H1 (cell line): ENCODE data around the gene NLRP11. TPM values are rescaled to one million over a fixed set of nuclear protein-coding genes. Genes with fewer than 3 reads are reported as not detected.

Experiments used
- CTCF ChIA-PET: fragments of 300-600 bp; sonication (Branson Sonifier 250); formaldehyde crosslinking; loops from one replicate; lab custom pipeline; 2021; ENCODE audit not compliant: partially characterized antibody; lab: Charles Lee
- POLR2A ChIA-PET: fragments of 300-600 bp; sonication (Branson Sonifier 250); formaldehyde crosslinking; loops from one replicate; lab custom pipeline; 2021; ENCODE audit warnings: inconsistent platforms; ENCODE audit not compliant: partially characterized antibody; lab: Charles Lee
- DNase-seq, 2 experiments: peaks; one replicate each; pipeline versions ENCODE4 v3.0.0 to v3.0.0-alpha.2; 2010 to 2022; ENCODE audit warnings: low spot score in 2 of 2, low read depth in 1 of 2, mixed read lengths in 1 of 2
- FAIRE-seq: peaks from 2 replicates; lab custom pipeline; 2011; peaks lifted over from hg19 to GRCh38; lab: Jason Lieb, UNC
- H2AFZ ChIP-seq: 2 replicates; pipeline ENCODE4 v1.8.1; 2012; ENCODE audit warnings: low read length, inconsistent platforms
- H2AK5ac ChIP-seq: 2 replicates; pipeline ENCODE4 v1.6.1; 2013; ENCODE audit warnings: low read depth, low read length
- H2BK120ac ChIP-seq: replicated peaks from 2 replicates; pipeline ENCODE3; 2013; ENCODE audit warnings: low read depth, low read length, inconsistent platforms
- H2BK12ac ChIP-seq: 2 replicates; pipeline ENCODE4 v1.6.1; 2013; ENCODE audit warnings: low read depth, low read length
- H2BK15ac ChIP-seq: 2 replicates; pipeline ENCODE4 v1.6.1; 2013; ENCODE audit warnings: low read length
- H2BK20ac ChIP-seq: 2 replicates; pipeline ENCODE4 v1.6.1; 2013; ENCODE audit warnings: low read length
- H2BK5ac ChIP-seq: 2 replicates; pipeline ENCODE4 v1.6.1; 2013; ENCODE audit warnings: low read depth, low read length
- H3K14ac ChIP-seq: 2 replicates; pipeline ENCODE4 v1.6.1; 2013; ENCODE audit warnings: inconsistent platforms; ENCODE audit not compliant: insufficient read length
- H3K18ac ChIP-seq: 2 replicates; pipeline ENCODE4 v1.6.1; 2013; ENCODE audit warnings: low read length; ENCODE audit errors: extremely low read depth
- H3K23ac ChIP-seq: 2 replicates; pipeline ENCODE4 v1.6.1; 2013; ENCODE audit warnings: inconsistent platforms; ENCODE audit not compliant: insufficient read length
- H3K23me2 ChIP-seq: 2 replicates; pipeline ENCODE4 v1.6.1; 2013; ENCODE audit warnings: low read depth, low read length
- H3K27ac ChIP-seq: 2 replicates; pipeline ENCODE4 v1.6.1; 2011; ENCODE audit warnings: low read depth, low read length, inconsistent platforms
- H3K27me3 ChIP-seq, 4 experiments: replicated peaks in 1 of 4; 1 replicate in 1 of 4; 2 replicates in 3 of 4; pipeline versions ENCODE4 v1.6.1 to v1.8.1; 2011 to 2013; ENCODE audit warnings: low read length in 3 of 4, mild to moderate bottlenecking in 3 of 4, inconsistent platforms in 2 of 4, mixed read lengths in 2 of 4, moderate library complexity in 1 of 4; ENCODE audit not compliant: control insufficient read depth in 3 of 4, insufficient read depth in 3 of 4; ENCODE audit errors: extremely low read depth in 1 of 4
- H3K36me3 ChIP-seq, 4 experiments: 2 replicates each; pipeline versions ENCODE4 v1.6.1 to v1.8.1; 2011 to 2013; ENCODE audit warnings: mild to moderate bottlenecking in 4 of 4, low read length in 3 of 4, moderate library complexity in 2 of 4, control low read depth in 1 of 4, inconsistent platforms in 1 of 4; ENCODE audit not compliant: insufficient read depth in 4 of 4, control insufficient read depth in 2 of 4
- H3K4ac ChIP-seq: replicated peaks from 2 replicates; pipeline ENCODE3; 2013; ENCODE audit warnings: low read length, low read depth, mixed read lengths, inconsistent platforms; ENCODE audit not compliant: insufficient read length
- H3K4me1 ChIP-seq, 4 experiments: replicated peaks in 1 of 4; 1 replicate in 1 of 4; 2 replicates in 3 of 4; pipeline versions ENCODE4 v1.6.1 to v1.8.1; 2011 to 2013; ENCODE audit warnings: low read length in 3 of 4, inconsistent platforms in 2 of 4, mixed read lengths in 1 of 4; ENCODE audit not compliant: insufficient read depth in 4 of 4, control insufficient read depth in 3 of 4
- H3K4me2 ChIP-seq, 2 experiments: 2 replicates each; pipeline versions ENCODE4 v1.6.1 to v1.8.1; 2011 to 2013; ENCODE audit warnings: low read depth in 2 of 2, low read length in 2 of 2, control low read depth in 1 of 2, inconsistent platforms in 1 of 2, mild to moderate bottlenecking in 1 of 2; ENCODE audit not compliant: insufficient read depth in 1 of 2
- H3K4me3 ChIP-seq, 4 experiments: fragments of 200-600, 300-600 bp in 1 of 4; sonication (generic), shearing (Covaris generic), sonication (Bioruptor Twin) in 1 of 4; 2 replicates each; pipeline versions ENCODE4 v1.5.1 to v1.8.1; 2011 to 2016; ENCODE audit warnings: low read length in 4 of 4, low read depth in 3 of 4, control low read depth in 2 of 4, inconsistent platforms in 2 of 4, mild to moderate bottlenecking in 2 of 4, mixed read lengths in 1 of 4, moderate library complexity in 1 of 4; ENCODE audit not compliant: insufficient read depth in 2 of 4; ENCODE audit errors: extremely low read depth in 1 of 4
- H3K56ac ChIP-seq: replicated peaks from 2 replicates; pipeline ENCODE3; 2013; ENCODE audit warnings: low read depth, mild to moderate bottlenecking, mixed read lengths, low read length, inconsistent platforms; ENCODE audit not compliant: insufficient read length
- H3K79me1 ChIP-seq: 2 replicates; pipeline ENCODE4 v1.6.1; 2013; ENCODE audit warnings: low read depth, low read length, control low read depth
- H3K79me2 ChIP-seq, 2 experiments: 2 replicates each; pipeline versions ENCODE4 v1.6.1 to v1.8.1; 2012 to 2013; ENCODE audit warnings: low read length in 2 of 2, mild to moderate bottlenecking in 2 of 2, inconsistent platforms in 1 of 2; ENCODE audit not compliant: insufficient read depth in 2 of 2, control insufficient read depth in 1 of 2
- H3K9ac ChIP-seq, 4 experiments: replicated peaks in 1 of 4; 1 replicate in 1 of 4; 2 replicates in 3 of 4; pipeline versions ENCODE4 v1.6.1 to v1.8.1; 2011 to 2013; ENCODE audit warnings: low read depth in 3 of 4, low read length in 3 of 4, control low read depth in 2 of 4, mild to moderate bottlenecking in 2 of 4, moderate library complexity in 2 of 4, inconsistent platforms in 1 of 4; ENCODE audit errors: extremely low read depth in 1 of 4
- H3K9me3 ChIP-seq, 2 experiments: 2 replicates each; pipeline versions ENCODE4 v1.6.1 to v1.8.1; 2012 to 2013; ENCODE audit warnings: mild to moderate bottlenecking in 2 of 2, moderate library complexity in 2 of 2, control low read depth in 1 of 2, inconsistent platforms in 1 of 2, low read depth in 1 of 2, low read length in 1 of 2, mixed read lengths in 1 of 2; ENCODE audit not compliant: insufficient read depth in 2 of 2
- H4K20me1 ChIP-seq, 2 experiments: replicated peaks in 1 of 2; 2 replicates each; pipeline versions ENCODE3 to v1.8.1; 2011 to 2013; ENCODE audit warnings: inconsistent platforms in 2 of 2, low read length in 2 of 2, mild to moderate bottlenecking in 1 of 2; ENCODE audit not compliant: insufficient read depth in 2 of 2, control insufficient read depth in 1 of 2
- H4K5ac ChIP-seq: 2 replicates; pipeline ENCODE4 v1.6.1; 2013; ENCODE audit warnings: low read length, low read depth, mixed read lengths, inconsistent platforms; ENCODE audit not compliant: insufficient read length
- H4K8ac ChIP-seq: 2 replicates; pipeline ENCODE4 v1.8.0; 2013; ENCODE audit warnings: mild to moderate bottlenecking, moderate library complexity, low read length, inconsistent platforms; ENCODE audit not compliant: insufficient read depth; ENCODE audit errors: extremely low read depth
- H4K91ac ChIP-seq: replicated peaks from 2 replicates; pipeline ENCODE3; 2013; ENCODE audit warnings: low read length, mixed read lengths, inconsistent platforms; ENCODE audit not compliant: insufficient read length
- BACH1 ChIP-seq: IDR thresholded peaks from 2 replicates; pipeline ENCODE4 v1.6.1; 2012; ENCODE audit warnings: low read length, improper control_type of control experiment
- CTBP2 ChIP-seq: IDR thresholded peaks from 2 replicates; pipeline ENCODE4 v1.7.0; 2011; ENCODE audit warnings: borderline replicate concordance, mild to moderate bottlenecking, moderate library complexity, mixed read lengths, low read length; ENCODE audit not compliant: insufficient read depth, insufficient read length
- EGR1 ChIP-seq: IDR thresholded peaks from 2 replicates; pipeline ENCODE4 v1.6.1; 2011; ENCODE audit warnings: low read depth, low read length, borderline replicate concordance
- FOSL1 ChIP-seq: IDR thresholded peaks from 2 replicates; pipeline ENCODE4 v1.6.1; 2011; ENCODE audit warnings: mild to moderate bottlenecking, low read depth, low read length, moderate library complexity; ENCODE audit not compliant: insufficient read depth
- GABPA ChIP-seq: IDR thresholded peaks from 2 replicates; pipeline ENCODE4 v1.6.1; 2011; ENCODE audit warnings: mild to moderate bottlenecking, low read length, moderate library complexity, borderline replicate concordance; ENCODE audit not compliant: insufficient read depth
- KDM5A ChIP-seq: fragments of 200-600 bp; IDR thresholded peaks from 2 replicates; pipeline ENCODE4 v1.7.1; 2012; ENCODE audit warnings: mild to moderate bottlenecking, low read length, inconsistent platforms, mixed read lengths
- MAFK ChIP-seq: IDR thresholded peaks from 2 replicates; pipeline ENCODE4 v1.6.1; 2012; ENCODE audit warnings: low read depth, mild to moderate bottlenecking, improper control_type of control experiment, low read length
- RFX5 ChIP-seq: IDR thresholded peaks from 2 replicates; pipeline ENCODE4 v1.6.1; 2011; ENCODE audit warnings: low read depth, low read length, improper control_type of control experiment, borderline replicate concordance
- SP2 ChIP-seq: IDR thresholded peaks from 2 replicates; pipeline ENCODE4 v1.6.1; 2012; ENCODE audit warnings: mild to moderate bottlenecking, low read length, inconsistent platforms
- TAF1 ChIP-seq: IDR thresholded peaks from 2 replicates; pipeline ENCODE4 v1.6.1; 2011; ENCODE audit warnings: mild to moderate bottlenecking, low read depth, low read length
- WGBS, 2 experiments: shearing (Covaris generic) in 1 of 2; methylation state at CpG; one replicate each; pipeline versions ENCODE4 v1.1.6 to v1.1.7; 2013 to 2015; ENCODE audit warnings: low lambda C conversion rate in 2 of 2, mixed read lengths in 2 of 2, inconsistent platforms in 1 of 2, low coverage in 1 of 2, missing lambda C conversion rate in 1 of 2; ENCODE audit not compliant: insufficient replicate concordance in 2 of 2, insufficient coverage in 1 of 2, insufficient read length in 1 of 2; ENCODE audit errors: extremely low coverage in 1 of 2, missing lambda C conversion rate in 1 of 2; 5-methylcytosine and 5-hydroxymethylcytosine counted together
- polyA plus RNA-seq, 7 experiments: library from polyadenylated mRNA; depleted of rRNA in 3 of 7; stranded (reverse) in 5 of 7; unstranded in 2 of 7; fragments of >200 nt in 5 of 7; fragments of 200-250 nt in 2 of 7; gene quantifications; 1 replicate in 5 of 7; 2 replicates in 1 of 7; 4 replicates in 1 of 7; pipeline versions ENCODE4 v1.2.1 to v1.2.3, GENCODE V29; 2011 to 2013; ENCODE audit warnings: missing spikeins in 2 of 7, mixed read lengths in 2 of 7
- total RNA-seq: library from RNA; stranded (reverse); fragmentation: NEBNext Ultra II Directional; extraction: Animal tissue kit (Norgen Biotek cat#: 25700); gene quantifications from 2 replicates; pipeline ENCODE4 v1.2.1, GENCODE V29; 2021

The NLRP11 gene
- total and polyA plus RNA-seq, 2 of the 8 experiments (the other 6 are each of a cell fraction or from before 2014, with no cell fraction given) = not detected

- Histone ChIP-seq H3K79me2 (no peaks in the 10 kb centered on the region), H3K23ac (no peak overlapping the region), H3K14ac (no peak overlapping the region), H3K9me3 (peaks cover 49 to 65% of the 10 kb centered on the region in 2 experiments), H2BK20ac (no peak overlapping the region), H3K9ac (no peak overlapping the region), H3K4me1 (no peaks in the 10 kb centered on the region), H3K27me3 (no peaks in the 10 kb centered on the region), H3K23me2 (no peaks in the 10 kb centered on the region), H2BK12ac (no peak overlapping the region), H4K5ac (no peak overlapping the region), H2AK5ac (no peak overlapping the region), H4K91ac (no peak overlapping the region), H3K4ac (no peak overlapping the region), H2BK120ac (no peak overlapping the region), H4K8ac (no peak overlapping the region), H4K20me1 (no peaks in the 10 kb centered on the region), H3K56ac (no peak overlapping the region), H2AFZ (no peak overlapping the region), H2BK15ac (no peak overlapping the region), H3K4me3 (no peak overlapping the region), H3K27ac (no peak overlapping the region), H3K18ac (no peak overlapping the region), H3K79me1 (no peaks in the 10 kb centered on the region), H3K4me2 (no peak overlapping the region), H2BK5ac (no peak overlapping the region), H3K36me3 (no peaks in the 10 kb centered on the region)
- 82% methylated on average over 16 of the region's 16 CpGs; no CpG with 5 or more reads in 1 of the 2 experiments for WGBS, 2 experiments
- ChIA-PET POLR2A (no interaction called here), CTCF (no interaction called here)
- no peak for DNase-seq
- TF ChIP-seq GABPA (no peak), CTBP2 (no peak), RFX5 (no peak), MAFK (no peak), FOSL1 (no peak), TAF1 (no peak), EGR1 (no peak), KDM5A (no peak), SP2 (no peak), BACH1 (no peak)
- FAIRE-seq = no peak
These were observed 53.5 kb downstream of the NLRP11 start for GRCh38 chr19:55778331-55778730.
